OCI-LY7 (cell line): ENCODE results near the gene IQUB.

ENCODE experiments used
- EZH2phosphoT487 ChIP-seq: fragments of 200-600 bp; sonication (generic); IDR thresholded peaks from 2 replicates; pipeline ENCODE4 v1.6.1; 2018; ENCODE audit warnings: low read depth, borderline replicate concordance, mild to moderate bottlenecking, mixed run types, antibody characterized with exemption, low read length, moderate library complexity, mixed read lengths
- TF ChIP-seq, protein P1 (sequence below): fragments of 200-600 bp; sonication (generic); conservative IDR thresholded peaks from 2 replicates; pipeline ENCODE4 v1.5.1; 2014; ENCODE audit warnings: mild to moderate bottlenecking, antibody characterized with exemption, low read length, moderate library complexity, mixed read lengths

- TF ChIP-seq, protein P1, sequence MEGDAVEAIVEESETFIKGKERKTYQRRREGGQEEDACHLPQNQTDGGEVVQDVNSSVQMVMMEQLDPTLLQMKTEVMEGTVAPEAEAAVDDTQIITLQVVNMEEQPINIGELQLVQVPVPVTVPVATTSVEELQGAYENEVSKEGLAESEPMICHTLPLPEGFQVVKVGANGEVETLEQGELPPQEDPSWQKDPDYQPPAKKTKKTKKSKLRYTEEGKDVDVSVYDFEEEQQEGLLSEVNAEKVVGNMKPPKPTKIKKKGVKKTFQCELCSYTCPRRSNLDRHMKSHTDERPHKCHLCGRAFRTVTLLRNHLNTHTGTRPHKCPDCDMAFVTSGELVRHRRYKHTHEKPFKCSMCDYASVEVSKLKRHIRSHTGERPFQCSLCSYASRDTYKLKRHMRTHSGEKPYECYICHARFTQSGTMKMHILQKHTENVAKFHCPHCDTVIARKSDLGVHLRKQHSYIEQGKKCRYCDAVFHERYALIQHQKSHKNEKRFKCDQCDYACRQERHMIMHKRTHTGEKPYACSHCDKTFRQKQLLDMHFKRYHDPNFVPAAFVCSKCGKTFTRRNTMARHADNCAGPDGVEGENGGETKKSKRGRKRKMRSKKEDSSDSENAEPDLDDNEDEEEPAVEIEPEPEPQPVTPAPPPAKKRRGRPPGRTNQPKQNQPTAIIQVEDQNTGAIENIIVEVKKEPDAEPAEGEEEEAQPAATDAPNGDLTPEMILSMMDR = no peak
- TF ChIP-seq EZH2phosphoT487 = no peak
Observed at GRCh38 chr7:123571684-123572083, 37.3 kb upstream of the IQUB start.
